ENCODE results near the gene DTWD1. TPM values are rescaled to one million over a fixed set of nuclear protein-coding genes. Genes with fewer than 3 reads are reported as not detected.

DTWD1 gene
- total RNA-seq, 6 experiments from 2014 or later: 43.5 to 48.2 (median 46.8) TPM

DNA sequence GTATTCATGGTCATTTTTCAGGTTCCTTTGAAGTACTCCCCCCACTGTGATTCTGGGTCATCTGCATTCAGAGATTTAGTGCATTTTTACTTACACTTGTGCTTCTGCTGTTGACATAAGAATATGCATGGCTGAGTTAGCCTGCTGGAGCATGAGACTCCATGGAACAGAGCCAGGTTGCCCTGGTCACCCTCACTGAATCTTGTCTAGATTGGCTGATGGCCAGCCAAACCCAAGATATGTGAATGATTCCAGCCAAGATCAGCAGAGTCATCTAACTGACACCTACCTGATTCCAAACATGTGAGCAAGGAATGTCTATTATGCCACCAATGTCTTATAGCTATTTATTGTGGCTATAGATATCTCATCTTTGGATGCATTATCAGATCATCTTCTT lies 25.1 kb downstream of the DTWD1 start:
- H3K4me3 Mint-ChIP-seq: peak overlapping the region; percentile 29
- DNase-seq: peak; percentile 78
- H3K36me3 Mint-ChIP-seq (ENCODE audit: low read depth): peaks cover 61% of the 10 kb centered on the region
- TF ChIP-seq, protein P1, sequence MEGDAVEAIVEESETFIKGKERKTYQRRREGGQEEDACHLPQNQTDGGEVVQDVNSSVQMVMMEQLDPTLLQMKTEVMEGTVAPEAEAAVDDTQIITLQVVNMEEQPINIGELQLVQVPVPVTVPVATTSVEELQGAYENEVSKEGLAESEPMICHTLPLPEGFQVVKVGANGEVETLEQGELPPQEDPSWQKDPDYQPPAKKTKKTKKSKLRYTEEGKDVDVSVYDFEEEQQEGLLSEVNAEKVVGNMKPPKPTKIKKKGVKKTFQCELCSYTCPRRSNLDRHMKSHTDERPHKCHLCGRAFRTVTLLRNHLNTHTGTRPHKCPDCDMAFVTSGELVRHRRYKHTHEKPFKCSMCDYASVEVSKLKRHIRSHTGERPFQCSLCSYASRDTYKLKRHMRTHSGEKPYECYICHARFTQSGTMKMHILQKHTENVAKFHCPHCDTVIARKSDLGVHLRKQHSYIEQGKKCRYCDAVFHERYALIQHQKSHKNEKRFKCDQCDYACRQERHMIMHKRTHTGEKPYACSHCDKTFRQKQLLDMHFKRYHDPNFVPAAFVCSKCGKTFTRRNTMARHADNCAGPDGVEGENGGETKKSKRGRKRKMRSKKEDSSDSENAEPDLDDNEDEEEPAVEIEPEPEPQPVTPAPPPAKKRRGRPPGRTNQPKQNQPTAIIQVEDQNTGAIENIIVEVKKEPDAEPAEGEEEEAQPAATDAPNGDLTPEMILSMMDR (IDR thresholded peaks at IDR 0.05): no peak
- peaks cover 1% of the 10 kb centered on the region; the same call in 1 of the 2 replicates for H3K27me3 Mint-ChIP-seq (ENCODE audit: insufficient read depth)
- H3K4me1 Mint-ChIP-seq (ENCODE audit: low read depth): peaks cover 68% of the 10 kb centered on the region
- peak overlapping the region; percentile 72 for H3K27ac Mint-ChIP-seq
- peaks cover 4% of the 10 kb centered on the region; the same call in 1 of the 2 replicates for H3K9me3 Mint-ChIP-seq

DNA sequence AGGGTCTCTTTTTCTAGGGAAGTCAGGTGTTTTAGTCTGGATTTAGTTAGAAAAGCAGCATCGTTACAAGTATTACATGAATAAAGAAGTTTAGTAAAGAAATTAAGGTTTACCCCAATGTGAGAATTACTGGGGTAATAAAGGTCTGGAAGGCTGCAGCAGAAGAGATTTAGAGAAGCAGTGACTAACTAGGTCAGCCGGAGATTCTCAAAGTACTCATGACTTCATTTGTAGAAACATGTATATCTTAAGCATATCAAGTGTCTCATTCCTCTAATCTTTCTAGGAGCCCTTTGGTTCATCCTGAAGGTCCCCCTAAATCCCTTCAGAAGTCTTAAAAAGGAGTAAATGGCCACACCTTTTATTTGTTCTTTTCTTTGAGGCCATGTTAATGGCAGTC lies 26.0 kb downstream of the DTWD1 start:
- TF ChIP-seq, protein P1 (IDR thresholded peaks at IDR 0.05): no peak
- Mint-ChIP-seq H3K4me1 (ENCODE audit: low read depth) (peaks cover 63% of the 10 kb centered on the region), H3K9me3 (peaks cover 9% of the 10 kb centered on the region; the same call in 1 of the 2 replicates), H3K36me3 (ENCODE audit: low read depth) (peaks cover 62% of the 10 kb centered on the region), H3K4me3 (no peak overlapping the region), H3K27ac (no peak overlapping the region), H3K27me3 (ENCODE audit: insufficient read depth) (peaks cover 1% of the 10 kb centered on the region; the same call in 1 of the 2 replicates)
- no peak for DNase-seq

DNA sequence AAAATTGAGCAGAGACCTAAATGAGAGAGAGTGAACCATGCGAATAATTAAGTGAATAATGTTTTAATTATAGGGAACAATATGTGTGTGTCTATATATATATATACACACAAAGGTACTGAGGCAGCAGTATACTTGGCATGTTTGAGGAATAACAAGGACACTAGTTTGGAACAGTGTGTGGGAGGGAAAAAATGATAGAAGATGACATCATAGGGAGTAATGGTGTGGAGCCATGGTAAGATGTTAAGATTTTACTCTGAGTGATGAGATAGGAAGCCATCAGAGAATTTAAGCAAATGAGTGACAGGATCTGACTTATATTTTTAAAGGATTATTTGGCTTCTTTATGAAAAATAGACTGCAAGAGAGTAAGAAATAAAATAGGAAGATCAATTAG lies 29.1 kb downstream of the DTWD1 start:
- no peak overlapping the region for H3K4me3 Mint-ChIP-seq
- peaks cover 28% of the 10 kb centered on the region for H3K9me3 Mint-ChIP-seq
- peaks cover 37% of the 10 kb centered on the region for H3K4me1 Mint-ChIP-seq (ENCODE audit: low read depth)
- no peak for DNase-seq
- no peak overlapping the region for H3K27ac Mint-ChIP-seq
- peaks cover 67% of the 10 kb centered on the region for H3K36me3 Mint-ChIP-seq (ENCODE audit: low read depth)
- TF ChIP-seq, protein P1 (IDR thresholded peaks at IDR 0.05): no peak
- H3K27me3 Mint-ChIP-seq (ENCODE audit: insufficient read depth): peaks cover 1% of the 10 kb centered on the region; the same call in 1 of the 2 replicates

DNA sequence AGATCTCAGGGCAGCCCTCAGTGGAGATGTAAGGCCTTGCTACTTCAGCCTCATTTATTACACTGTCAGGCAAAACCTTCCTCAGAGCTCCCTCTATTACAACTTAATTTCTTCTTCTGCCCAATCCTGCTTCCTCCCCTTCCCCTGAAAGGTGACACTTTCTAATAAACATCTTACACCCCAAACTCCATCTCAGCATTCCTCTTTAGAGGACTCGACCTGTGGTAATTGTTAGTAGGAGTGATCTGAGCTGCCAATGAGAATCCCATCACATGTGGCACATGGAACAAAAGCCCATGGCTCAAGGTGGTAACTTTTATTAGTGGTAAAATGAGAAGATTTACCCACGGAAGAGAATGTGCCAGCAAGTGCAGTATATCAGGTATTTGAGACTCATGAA lies 29.8 kb downstream of the DTWD1 start:
- TF ChIP-seq, protein P1 (IDR thresholded peaks at IDR 0.05): no peak
- peaks cover 28% of the 10 kb centered on the region for H3K9me3 Mint-ChIP-seq
- H3K27ac Mint-ChIP-seq: no peak overlapping the region
- H3K4me1 Mint-ChIP-seq (ENCODE audit: low read depth): peaks cover 30% of the 10 kb centered on the region
- peaks cover 1% of the 10 kb centered on the region; the same call in 1 of the 2 replicates for H3K27me3 Mint-ChIP-seq (ENCODE audit: insufficient read depth)
- no peak for DNase-seq
- peaks cover 66% of the 10 kb centered on the region for H3K36me3 Mint-ChIP-seq (ENCODE audit: low read depth)
- no peak overlapping the region for H3K4me3 Mint-ChIP-seq

DNA sequence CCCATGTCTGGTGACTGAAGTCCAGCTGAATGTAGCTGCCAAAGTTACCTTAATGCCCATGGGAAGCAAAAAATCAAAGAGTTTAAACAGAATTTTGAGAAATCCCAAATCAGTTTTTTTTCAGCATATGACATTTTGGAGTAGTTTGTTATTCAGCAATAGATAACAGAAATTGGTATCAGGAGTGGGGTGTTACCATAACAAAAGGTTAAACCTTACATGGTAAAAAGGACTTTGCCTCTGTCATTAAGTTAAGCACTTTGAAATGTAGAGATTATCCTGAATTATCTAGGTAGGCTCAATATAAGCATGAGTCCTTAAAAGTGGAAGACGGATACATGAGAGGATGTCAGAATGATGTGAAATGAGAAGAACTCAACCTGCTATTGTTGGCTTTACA lies 32.1 kb downstream of the DTWD1 start:
- TF ChIP-seq, protein P1 (IDR thresholded peaks at IDR 0.05): no peak
- H3K36me3 Mint-ChIP-seq (ENCODE audit: low read depth): peaks cover 46% of the 10 kb centered on the region
- peaks cover 30% of the 10 kb centered on the region for H3K9me3 Mint-ChIP-seq
- H3K4me3 Mint-ChIP-seq: no peak overlapping the region
- peaks cover 17% of the 10 kb centered on the region for H3K4me1 Mint-ChIP-seq (ENCODE audit: low read depth)
- no peak overlapping the region for H3K27ac Mint-ChIP-seq
- no peak for DNase-seq
- H3K27me3 Mint-ChIP-seq (ENCODE audit: insufficient read depth): peaks cover 1% of the 10 kb centered on the region

Measured in HFFc6 (cell line).